Bronchial epithelial cell (primary cell): ENCODE results near the gene DAGLA. TPM values are rescaled to one million over a fixed set of nuclear protein-coding genes. Genes with fewer than 3 reads are reported as not detected.

ENCODE experiments used
- DNase-seq: peaks from one replicate; pipeline ENCODE4 v3.0.0-alpha.2; 2010; ENCODE audit warnings: low read depth
- FAIRE-seq: peaks from 2 replicates; lab custom pipeline; 2011; peaks lifted over from hg19 to GRCh38; lab: Jason Lieb, UNC
- H3K27me3 ChIP-seq: 2 replicates; pipeline ENCODE4 v1.5.1; 2011; ENCODE audit warnings: low read length; ENCODE audit not compliant: control insufficient read depth, insufficient read depth
- H3K36me3 ChIP-seq: 2 replicates; pipeline ENCODE4 v1.5.1; 2011; ENCODE audit warnings: low read length; ENCODE audit not compliant: control insufficient read depth, insufficient read depth
- H3K4me3 ChIP-seq: 2 replicates; pipeline ENCODE4 v1.5.1; 2011; ENCODE audit warnings: mild to moderate bottlenecking, low read depth, low read length, control low read depth
- CTCF ChIP-seq: IDR thresholded peaks from 2 replicates; pipeline ENCODE4 v1.5.1; 2011; ENCODE audit warnings: mild to moderate bottlenecking, moderate library complexity, low read length, control low read depth, inconsistent platforms; ENCODE audit not compliant: insufficient read depth, severe bottlenecking
- total RNA-seq: library from RNA; depleted of rRNA; stranded (reverse); fragments of >200 nt; gene quantifications from 2 replicates; pipeline ENCODE4 v1.2.1, GENCODE V29; 2014

The DAGLA gene
- total RNA-seq, 1 donor from 2014 or later, result under 0.01 TPM

- no peak for TF ChIP-seq CTCF
- H3K27me3 ChIP-seq, result no peaks in the 10 kb centered on the region
- no peak overlapping the region for H3K4me3 ChIP-seq
- no peak for FAIRE-seq
- DNase-seq, result no peak
- no peaks in the 10 kb centered on the region for H3K36me3 ChIP-seq
These were observed 91.2 kb downstream of the DAGLA start for GRCh38 chr11:61771195-61771894.

- Histone ChIP-seq H3K27me3 (no peaks in the 10 kb centered on the region), H3K36me3 (no peaks in the 10 kb centered on the region), H3K4me3 (no peak overlapping the region)
- DNase-seq (no peak), FAIRE-seq (no peak)
- TF ChIP-seq CTCF, result no peak
These were observed 91.8 kb downstream of the DAGLA start for GRCh38 chr11:61771985-61772455.

GRCh38 chr11:61773356-61773755 is 93.2 kb downstream of the DAGLA start:
- DNase-seq (no peak), FAIRE-seq (no peak)
- TF ChIP-seq CTCF, result no peak
- no peaks in the 10 kb centered on the region for H3K27me3 ChIP-seq
- H3K36me3 ChIP-seq, result no peaks in the 10 kb centered on the region
- H3K4me3 ChIP-seq, result no peak overlapping the region

- TF ChIP-seq CTCF, result no peak
- DNase-seq (no peak), FAIRE-seq (no peak)
- no peak overlapping the region for H3K4me3 ChIP-seq
- H3K36me3 ChIP-seq, result no peaks in the 10 kb centered on the region
- H3K27me3 ChIP-seq, result no peaks in the 10 kb centered on the region
These were observed 93.6 kb downstream of the DAGLA start for GRCh38 chr11:61773809-61774208.

- FAIRE-seq (no peak), DNase-seq (no peak)
- no peak for TF ChIP-seq CTCF
- Histone ChIP-seq H3K27me3 (no peaks in the 10 kb centered on the region), H3K36me3 (no peaks in the 10 kb centered on the region), H3K4me3 (no peak overlapping the region)
These were observed 94.2 kb downstream of the DAGLA start for GRCh38 chr11:61774411-61774810.

GRCh38 chr11:61775106-61775505 is 94.9 kb downstream of the DAGLA start:
- Histone ChIP-seq H3K27me3 (no peaks in the 10 kb centered on the region), H3K4me3 (no peak overlapping the region), H3K36me3 (no peaks in the 10 kb centered on the region)
- FAIRE-seq, result no peak
- TF ChIP-seq CTCF, result no peak
- no peak for DNase-seq
